Glutamatergic neuron (in vitro differentiated cells): ENCODE results near the gene LMO7. TPM values are rescaled to one million over a fixed set of nuclear protein-coding genes. Genes with fewer than 3 reads are reported as not detected.

ENCODE experiments used
- DNase-seq: peaks from one replicate; pipeline ENCODE4 v3.0.0; 2022
- H3K27ac Mint-ChIP-seq: one replicate; pipeline ENCODE4 v1.8.0; 2020; ENCODE audit warnings: mild to moderate bottlenecking, mixed read lengths, inconsistent platforms; ENCODE audit not compliant: unreplicated experiment
- H3K27me3 Mint-ChIP-seq: one replicate; pipeline ENCODE4 v1.8.0; 2020; ENCODE audit warnings: mild to moderate bottlenecking, moderate library complexity, mixed read lengths, inconsistent platforms; ENCODE audit not compliant: unreplicated experiment
- H3K36me3 Mint-ChIP-seq: one replicate; pipeline ENCODE4 v1.8.0; 2020; ENCODE audit warnings: mild to moderate bottlenecking, mixed read lengths, inconsistent platforms; ENCODE audit not compliant: unreplicated experiment
- H3K4me1 Mint-ChIP-seq: one replicate; pipeline ENCODE4 v1.8.0; 2020; ENCODE audit warnings: mild to moderate bottlenecking, low read depth, mixed read lengths, inconsistent platforms; ENCODE audit not compliant: unreplicated experiment
- H3K4me3 Mint-ChIP-seq: one replicate; pipeline ENCODE4 v1.8.0; 2020; ENCODE audit warnings: mild to moderate bottlenecking, mixed read lengths, inconsistent platforms; ENCODE audit not compliant: unreplicated experiment
- H3K9me3 Mint-ChIP-seq: one replicate; pipeline ENCODE4 v1.8.0; 2020; ENCODE audit warnings: mild to moderate bottlenecking, moderate library complexity, mixed read lengths, inconsistent platforms; ENCODE audit not compliant: unreplicated experiment
- CTCF ChIP-seq: fragments of 200-600 bp; sonication (generic); IDR thresholded peaks from one replicate; pipeline ENCODE4 v1.5.0; 2021; ENCODE audit not compliant: partially characterized antibody, unreplicated experiment
- total RNA-seq: library from RNA; stranded (reverse); fragmentation: NEBNext Ultra II Directional; extraction: Animal tissue kit (Norgen Biotek cat#: 25700); gene quantifications from one replicate; pipeline ENCODE4 v1.2.1, GENCODE V29; 2021; ENCODE audit not compliant: unreplicated experiment

The LMO7 gene
- total RNA-seq, 1 donor from 2014 or later, result 5.0 TPM

- DNase-seq, result no peak
- H3K4me3 Mint-ChIP-seq, result no peak overlapping the region
- no peak overlapping the region for H3K27ac Mint-ChIP-seq
- H3K9me3 Mint-ChIP-seq, result no peaks in the 10 kb centered on the region
- no peak for TF ChIP-seq CTCF
- no peaks in the 10 kb centered on the region for H3K36me3 Mint-ChIP-seq
- H3K4me1 Mint-ChIP-seq, result no peaks in the 10 kb centered on the region
- no peaks in the 10 kb centered on the region for H3K27me3 Mint-ChIP-seq
Observed at GRCh38 chr13:75902166-75903104, 266.3 kb downstream of the LMO7 start.

GRCh38 chr13:75904012-75904411, 267.9 kb downstream of the LMO7 start:
- H3K27ac Mint-ChIP-seq, result no peak overlapping the region
- DNase-seq, result no peak
- no peaks in the 10 kb centered on the region for H3K27me3 Mint-ChIP-seq
- no peaks in the 10 kb centered on the region for H3K9me3 Mint-ChIP-seq
- TF ChIP-seq CTCF, result no peak
- H3K4me3 Mint-ChIP-seq, result no peak overlapping the region
- H3K36me3 Mint-ChIP-seq, result no peaks in the 10 kb centered on the region
- H3K4me1 Mint-ChIP-seq, result no peaks in the 10 kb centered on the region

GRCh38 chr13:75906315-75906714, 270.2 kb downstream of the LMO7 start:
- Mint-ChIP-seq H3K27ac (no peak overlapping the region), H3K9me3 (no peaks in the 10 kb centered on the region), H3K4me1 (no peaks in the 10 kb centered on the region), H3K4me3 (no peak overlapping the region), H3K36me3 (no peaks in the 10 kb centered on the region), H3K27me3 (no peaks in the 10 kb centered on the region)
- TF ChIP-seq CTCF, result no peak
- DNase-seq, result no peak

- no peak for TF ChIP-seq CTCF
- Mint-ChIP-seq H3K4me1 (no peaks in the 10 kb centered on the region), H3K36me3 (no peaks in the 10 kb centered on the region), H3K27me3 (no peaks in the 10 kb centered on the region), H3K27ac (no peak overlapping the region), H3K9me3 (no peaks in the 10 kb centered on the region), H3K4me3 (no peak overlapping the region)
- no peak for DNase-seq
Observed at GRCh38 chr13:75907044-75907443, 270.9 kb downstream of the LMO7 start.

GRCh38 chr13:75908141-75908540, 272.0 kb downstream of the LMO7 start:
- Mint-ChIP-seq H3K4me1 (no peaks in the 10 kb centered on the region), H3K9me3 (no peaks in the 10 kb centered on the region), H3K36me3 (no peaks in the 10 kb centered on the region), H3K27ac (no peak overlapping the region), H3K4me3 (no peak overlapping the region), H3K27me3 (no peaks in the 10 kb centered on the region)
- TF ChIP-seq CTCF, result no peak
- DNase-seq, result no peak
